ENCODE measurements around the gene EHBP1L1.

The EHBP1L1 gene

DNA sequence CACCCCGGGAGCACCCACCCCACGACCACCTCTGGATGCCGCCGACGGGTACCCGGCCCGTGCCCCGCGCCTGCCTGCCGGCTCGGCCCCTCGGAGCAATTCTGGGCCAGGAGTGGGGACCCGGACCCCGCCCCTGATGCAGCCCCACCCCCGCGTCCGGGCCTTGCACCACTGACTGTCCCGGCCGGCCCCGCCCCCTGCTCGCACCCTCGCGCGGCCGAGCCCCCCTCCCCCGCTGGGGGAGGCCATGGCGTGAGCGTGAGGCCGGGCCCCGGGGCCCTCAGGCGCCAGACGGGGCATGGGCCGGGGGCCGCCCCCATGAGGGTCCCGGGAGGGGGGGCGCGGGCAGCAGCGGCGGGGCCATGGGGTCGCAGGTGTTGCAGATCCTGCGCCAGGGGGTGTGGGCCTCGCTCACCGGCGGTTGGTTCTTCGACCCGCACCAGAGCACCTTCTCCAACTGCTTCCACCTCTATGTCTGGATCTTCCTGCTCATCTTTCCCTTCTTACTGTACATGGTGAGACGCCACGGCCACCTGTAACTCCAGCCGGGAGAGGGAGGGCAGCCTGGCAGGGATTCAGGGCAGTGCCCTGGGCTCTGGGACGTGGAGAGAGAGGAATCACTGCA is 40.2 kb downstream of the EHBP1L1 start:
- TF ChIP-seq, protein P1, sequence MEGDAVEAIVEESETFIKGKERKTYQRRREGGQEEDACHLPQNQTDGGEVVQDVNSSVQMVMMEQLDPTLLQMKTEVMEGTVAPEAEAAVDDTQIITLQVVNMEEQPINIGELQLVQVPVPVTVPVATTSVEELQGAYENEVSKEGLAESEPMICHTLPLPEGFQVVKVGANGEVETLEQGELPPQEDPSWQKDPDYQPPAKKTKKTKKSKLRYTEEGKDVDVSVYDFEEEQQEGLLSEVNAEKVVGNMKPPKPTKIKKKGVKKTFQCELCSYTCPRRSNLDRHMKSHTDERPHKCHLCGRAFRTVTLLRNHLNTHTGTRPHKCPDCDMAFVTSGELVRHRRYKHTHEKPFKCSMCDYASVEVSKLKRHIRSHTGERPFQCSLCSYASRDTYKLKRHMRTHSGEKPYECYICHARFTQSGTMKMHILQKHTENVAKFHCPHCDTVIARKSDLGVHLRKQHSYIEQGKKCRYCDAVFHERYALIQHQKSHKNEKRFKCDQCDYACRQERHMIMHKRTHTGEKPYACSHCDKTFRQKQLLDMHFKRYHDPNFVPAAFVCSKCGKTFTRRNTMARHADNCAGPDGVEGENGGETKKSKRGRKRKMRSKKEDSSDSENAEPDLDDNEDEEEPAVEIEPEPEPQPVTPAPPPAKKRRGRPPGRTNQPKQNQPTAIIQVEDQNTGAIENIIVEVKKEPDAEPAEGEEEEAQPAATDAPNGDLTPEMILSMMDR (IDR thresholded peaks at IDR 0.05; ENCODE audit: extremely low read depth, insufficient read depth, missing control alignments): no peak
- in situ Hi-C loops (cut with MboI; ENCODE audit: low pct_unique_long_range_greater_than_20kb, low sequenced_read_pairs, unreplicated experiment): no loop called here
- DNase-seq (ENCODE audit: low spot score): peak; percentile 89

DNA sequence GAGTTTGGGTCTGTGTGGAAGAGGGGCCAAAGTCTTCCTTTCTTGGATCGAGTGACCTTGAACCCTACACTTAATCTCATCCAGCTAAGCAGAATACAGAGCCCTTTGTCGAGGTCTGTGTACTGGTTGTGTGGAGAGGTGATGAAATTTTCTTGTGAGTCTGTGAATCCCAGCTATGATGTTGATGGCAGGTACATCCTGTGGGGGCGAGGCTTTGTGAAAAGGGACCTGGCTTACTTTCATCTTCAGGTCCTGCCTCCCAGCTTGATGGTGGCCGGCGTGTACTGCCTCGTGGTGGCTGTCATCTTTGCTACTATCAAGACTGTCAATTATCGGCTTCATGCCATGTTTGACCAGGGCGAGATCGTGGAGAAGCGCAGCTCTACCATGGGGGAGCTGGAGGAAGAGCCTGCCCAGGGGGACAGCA is 40.7 kb downstream of the EHBP1L1 start:
- no peak for DNase-seq (ENCODE audit: low spot score)
- in situ Hi-C loops (cut with MboI; ENCODE audit: low pct_unique_long_range_greater_than_20kb, low sequenced_read_pairs, unreplicated experiment): no loop called here
- TF ChIP-seq, protein P1 (IDR thresholded peaks at IDR 0.05; ENCODE audit: extremely low read depth, insufficient read depth, missing control alignments): no peak

DNA sequence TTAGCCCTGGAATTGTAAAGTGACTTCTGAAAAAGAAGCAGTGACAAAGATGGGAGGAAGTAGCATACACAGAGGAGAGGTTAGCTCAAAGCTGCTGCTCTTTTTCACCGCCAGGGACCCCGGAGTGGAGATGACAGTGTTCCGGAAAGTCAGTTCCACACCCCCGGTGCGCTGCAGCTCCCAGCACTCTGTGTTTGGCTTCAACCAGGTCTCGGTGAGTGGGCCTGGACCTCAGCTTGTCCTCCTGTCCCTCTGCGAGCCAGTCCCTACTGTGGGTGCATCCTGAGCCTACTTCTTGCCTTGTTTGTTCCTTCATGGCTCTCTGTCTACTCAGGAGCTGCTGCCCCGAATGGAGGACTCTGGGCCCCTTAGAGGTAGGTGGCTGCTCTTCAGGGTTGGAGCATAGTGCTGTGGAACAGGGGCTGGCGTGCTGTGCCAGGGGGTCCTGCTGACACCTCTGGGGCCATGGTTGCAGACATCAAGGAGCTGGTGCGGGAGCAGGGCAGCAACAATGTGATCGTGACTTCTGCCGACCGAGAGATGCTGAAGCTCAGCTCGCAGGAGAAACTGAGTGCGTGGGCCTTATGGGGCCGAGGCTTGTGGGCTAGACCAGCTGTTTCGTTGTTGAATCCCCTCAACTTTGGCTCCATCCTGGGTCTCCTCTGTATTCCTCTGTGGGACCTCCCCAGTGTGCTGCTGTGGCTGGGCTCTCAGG is 41.4 kb downstream of the EHBP1L1 start:
- no peak for DNase-seq (ENCODE audit: low spot score)
- in situ Hi-C loops (cut with MboI; ENCODE audit: low pct_unique_long_range_greater_than_20kb, low sequenced_read_pairs, unreplicated experiment): no loop called here
- TF ChIP-seq, protein P1 (IDR thresholded peaks at IDR 0.05; ENCODE audit: extremely low read depth, insufficient read depth, missing control alignments): no peak

DNA sequence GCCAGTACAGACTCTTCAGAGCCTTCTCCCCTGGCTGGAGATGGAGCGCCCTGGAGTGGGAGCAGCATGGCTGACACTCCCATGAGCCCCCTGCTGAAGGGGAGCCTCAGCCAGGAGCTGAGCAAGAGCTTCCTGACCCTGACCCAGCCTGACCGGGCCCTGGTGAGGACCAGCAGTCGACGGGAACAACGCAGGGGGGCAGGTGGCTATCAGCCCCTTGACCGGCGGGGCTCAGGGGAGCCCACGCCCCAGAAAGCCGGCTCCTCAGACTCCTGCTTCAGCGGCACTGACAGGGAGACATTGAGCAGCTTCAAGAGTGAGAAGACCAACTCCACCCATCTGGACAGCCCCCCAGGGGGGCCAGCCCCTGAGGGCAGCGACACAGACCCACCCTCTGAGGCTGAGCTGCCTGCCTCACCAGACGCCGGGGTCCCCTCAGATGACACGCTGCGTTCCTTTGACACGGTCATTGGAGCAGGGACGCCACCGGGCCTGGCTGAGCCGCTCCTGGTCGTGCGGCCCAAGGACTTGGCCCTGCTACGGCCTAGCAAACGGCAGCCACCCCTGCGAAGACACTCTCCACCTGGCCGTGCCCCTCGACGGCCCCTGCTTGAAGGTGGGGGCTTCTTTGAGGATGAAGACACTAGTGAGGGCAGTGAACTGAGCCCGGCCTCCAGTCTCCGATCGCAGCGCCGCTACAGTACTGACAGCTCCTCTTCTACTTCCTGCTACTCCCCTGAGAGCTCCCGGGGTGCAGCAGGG is 42.3 kb downstream of the EHBP1L1 start:
- DNase-seq (ENCODE audit: low spot score): no peak
- TF ChIP-seq, protein P1 (IDR thresholded peaks at IDR 0.05; ENCODE audit: extremely low read depth, insufficient read depth, missing control alignments): no peak
- in situ Hi-C loops (cut with MboI; ENCODE audit: low pct_unique_long_range_greater_than_20kb, low sequenced_read_pairs, unreplicated experiment): no loop called here

DNA sequence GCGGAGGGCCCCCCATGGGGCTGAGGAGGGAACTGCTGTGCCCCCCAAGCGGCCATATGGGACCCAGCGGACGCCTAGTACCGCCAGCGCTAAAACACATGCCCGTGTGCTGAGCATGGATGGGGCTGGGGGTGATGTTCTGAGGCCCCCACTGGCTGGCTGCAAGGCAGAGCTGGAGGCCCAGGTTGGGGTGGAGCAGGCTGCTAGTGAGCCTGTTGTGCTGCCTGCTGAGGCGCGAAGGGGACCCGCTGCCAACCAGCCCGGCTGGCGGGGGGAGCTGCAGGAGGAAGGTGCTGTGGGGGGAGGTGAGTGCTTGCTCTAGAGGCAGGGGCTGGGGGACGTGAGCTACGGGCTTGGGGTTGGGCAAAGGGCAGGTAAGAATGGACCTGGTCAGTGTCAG is 42.9 kb downstream of the EHBP1L1 start:
- TF ChIP-seq, protein P1 (IDR thresholded peaks at IDR 0.05; ENCODE audit: extremely low read depth, insufficient read depth, missing control alignments): no peak
- DNase-seq (ENCODE audit: low spot score): no peak
- in situ Hi-C loops (cut with MboI; ENCODE audit: low pct_unique_long_range_greater_than_20kb, low sequenced_read_pairs, unreplicated experiment): no loop called here

DNA sequence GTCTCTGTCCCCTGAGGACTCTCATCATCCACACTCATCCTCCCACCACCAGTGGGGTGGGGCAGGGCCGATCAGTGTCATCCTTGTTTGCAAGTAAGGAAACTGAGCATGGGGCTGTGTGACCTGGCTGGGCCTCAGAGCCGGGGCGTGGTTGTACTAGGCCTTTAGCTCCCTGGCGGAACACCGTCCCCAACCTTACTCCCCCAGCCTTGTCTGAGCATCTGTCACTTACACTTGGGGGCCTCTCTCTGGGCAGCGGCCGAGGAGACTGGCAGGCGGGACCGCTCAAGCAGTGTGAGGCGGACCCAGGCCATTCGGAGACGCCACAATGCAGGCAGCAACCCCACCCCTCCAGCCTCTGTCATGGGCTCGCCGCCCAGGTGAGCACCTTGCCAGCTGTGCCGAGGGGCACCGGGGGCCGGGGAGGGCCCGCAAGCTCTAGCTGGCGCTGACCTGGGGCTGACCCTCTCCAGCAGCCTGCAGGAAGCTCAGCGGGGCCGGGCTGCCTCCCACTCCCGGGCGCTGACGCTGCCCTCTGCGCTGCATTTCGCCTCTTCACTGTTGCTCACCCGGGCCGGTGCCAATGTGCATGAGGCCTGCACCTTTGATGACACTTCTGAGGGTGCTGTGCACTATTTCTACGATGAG is 43.6 kb downstream of the EHBP1L1 start:
- in situ Hi-C loops (cut with MboI; ENCODE audit: low pct_unique_long_range_greater_than_20kb, low sequenced_read_pairs, unreplicated experiment): no loop called here
- TF ChIP-seq, protein P1 (IDR thresholded peaks at IDR 0.05; ENCODE audit: extremely low read depth, insufficient read depth, missing control alignments): no peak
- no peak for DNase-seq (ENCODE audit: low spot score)

Measured in GM13977 (cell line).